ENCODE data around the gene P2RY12. TPM values are rescaled to one million over a fixed set of nuclear protein-coding genes. Genes with fewer than 3 reads are reported as not detected.

Gene P2RY12
- not detected for polyA plus RNA-seq (2013, experiment 1 of 2)
- not detected for polyA plus RNA-seq (2013, experiment 2 of 2)

- Histone ChIP-seq H3K27ac (ENCODE audit: low read depth, low read length, severe bottlenecking) (no peak within 1 kb of the TSS), H3K36me3 (ENCODE audit: control insufficient read depth, insufficient read depth, low read length) (no peaks in the 10 kb centered on the region), H3K9me3 (ENCODE audit: control insufficient read depth, low read length) (no peaks in the 10 kb centered on the region), H3K4me3 (ENCODE audit: extremely low read depth, insufficient read depth, low read length, poor library complexity, severe bottlenecking) (no peak within 1 kb of the TSS), H3K4me1 (ENCODE audit: control insufficient read depth, insufficient read depth, low read length, poor library complexity, severe bottlenecking) (no peaks in the 10 kb centered on the region)
- WGBS, 2 experiments (ENCODE audit: insufficient coverage in 2 of 2): 88 to 94% methylated on average over 3 of the region's 4 CpGs
These were observed at the start of gene P2RY12 for GRCh38 chr3:151384741-151385174. TSS of gene P2RY12 (minus strand) at chr3:151384753. CDS start at chr3:151338845, 45,908 bp downstream.

- H3K4me3 ChIP-seq (ENCODE audit: extremely low read depth, insufficient read depth, low read length, poor library complexity, severe bottlenecking): no peak overlapping the region
- no peaks in the 10 kb centered on the region for H3K4me1 ChIP-seq (ENCODE audit: control insufficient read depth, insufficient read depth, low read length, poor library complexity, severe bottlenecking)
- H3K36me3 ChIP-seq (ENCODE audit: control insufficient read depth, insufficient read depth, low read length): no peaks in the 10 kb centered on the region
- no peak overlapping the region for H3K27ac ChIP-seq (ENCODE audit: low read depth, low read length, severe bottlenecking)
- H3K9me3 ChIP-seq (ENCODE audit: control insufficient read depth, low read length): no peaks in the 10 kb centered on the region
- WGBS, 2 experiments (ENCODE audit: insufficient coverage in 2 of 2): 88 to 91% methylated on average over 2 to 5 of the region's 7 CpGs
These were observed 48.2 kb upstream of the P2RY12 start for GRCh38 chr3:151432616-151433372.

- Histone ChIP-seq H3K27ac (ENCODE audit: low read depth, low read length, severe bottlenecking) (no peak overlapping the region), H3K4me1 (ENCODE audit: control insufficient read depth, insufficient read depth, low read length, poor library complexity, severe bottlenecking) (no peaks in the 10 kb centered on the region), H3K9me3 (ENCODE audit: control insufficient read depth, low read length) (no peaks in the 10 kb centered on the region), H3K4me3 (ENCODE audit: extremely low read depth, insufficient read depth, low read length, poor library complexity, severe bottlenecking) (no peak overlapping the region), H3K36me3 (ENCODE audit: control insufficient read depth, insufficient read depth, low read length) (no peaks in the 10 kb centered on the region)
- 85 to 94% methylated on average over 3 of the region's 3 CpGs for WGBS, 2 experiments (ENCODE audit: insufficient coverage in 2 of 2)
These were observed 47.4 kb upstream of the P2RY12 start for GRCh38 chr3:151431940-151432339.

GRCh38 chr3:151430821-151431484, 46.4 kb upstream of the P2RY12 start:
- H3K4me1 ChIP-seq (ENCODE audit: control insufficient read depth, insufficient read depth, low read length, poor library complexity, severe bottlenecking): no peaks in the 10 kb centered on the region
- WGBS, 2 experiments (ENCODE audit: insufficient coverage in 2 of 2): 93 to 98% methylated on average over 3 to 4 of the region's 5 CpGs
- no peaks in the 10 kb centered on the region for H3K9me3 ChIP-seq (ENCODE audit: control insufficient read depth, low read length)
- no peak overlapping the region for H3K27ac ChIP-seq (ENCODE audit: low read depth, low read length, severe bottlenecking)
- no peaks in the 10 kb centered on the region for H3K36me3 ChIP-seq (ENCODE audit: control insufficient read depth, insufficient read depth, low read length)
- no peak overlapping the region for H3K4me3 ChIP-seq (ENCODE audit: extremely low read depth, insufficient read depth, low read length, poor library complexity, severe bottlenecking)

- no peaks in the 10 kb centered on the region for H3K9me3 ChIP-seq (ENCODE audit: control insufficient read depth, low read length)
- no peaks in the 10 kb centered on the region for H3K36me3 ChIP-seq (ENCODE audit: control insufficient read depth, insufficient read depth, low read length)
- no peak overlapping the region for H3K4me3 ChIP-seq (ENCODE audit: extremely low read depth, insufficient read depth, low read length, poor library complexity, severe bottlenecking)
- peaks cover 11% of the 10 kb centered on the region for H3K4me1 ChIP-seq (ENCODE audit: control insufficient read depth, insufficient read depth, low read length, poor library complexity, severe bottlenecking)
- H3K27ac ChIP-seq (ENCODE audit: low read depth, low read length, severe bottlenecking): no peak overlapping the region
- WGBS, 2 experiments (ENCODE audit: insufficient coverage in 2 of 2): 100% methylated on average over 2 of the region's 2 CpGs; no CpG with 5 or more reads in 1 of the 2 experiments
These were observed 43.8 kb upstream of the P2RY12 start for GRCh38 chr3:151428386-151428785.

GRCh38 chr3:151426341-151426657, 41.7 kb upstream of the P2RY12 start:
- Histone ChIP-seq H3K4me3 (ENCODE audit: extremely low read depth, insufficient read depth, low read length, poor library complexity, severe bottlenecking) (no peak overlapping the region), H3K27ac (ENCODE audit: low read depth, low read length, severe bottlenecking) (no peak overlapping the region), H3K36me3 (ENCODE audit: control insufficient read depth, insufficient read depth, low read length) (peaks cover 2% of the 10 kb centered on the region), H3K4me1 (ENCODE audit: control insufficient read depth, insufficient read depth, low read length, poor library complexity, severe bottlenecking) (peaks cover 11% of the 10 kb centered on the region), H3K9me3 (ENCODE audit: control insufficient read depth, low read length) (no peaks in the 10 kb centered on the region)

- H3K27ac ChIP-seq (ENCODE audit: low read depth, low read length, severe bottlenecking): no peak overlapping the region
- peaks cover 11% of the 10 kb centered on the region for H3K4me1 ChIP-seq (ENCODE audit: control insufficient read depth, insufficient read depth, low read length, poor library complexity, severe bottlenecking)
- H3K36me3 ChIP-seq (ENCODE audit: control insufficient read depth, insufficient read depth, low read length): peaks cover 2% of the 10 kb centered on the region
- no peaks in the 10 kb centered on the region for H3K9me3 ChIP-seq (ENCODE audit: control insufficient read depth, low read length)
- no peak overlapping the region for H3K4me3 ChIP-seq (ENCODE audit: extremely low read depth, insufficient read depth, low read length, poor library complexity, severe bottlenecking)
- 82% methylated on average over 4 of the region's 4 CpGs; no CpG with 5 or more reads in 1 of the 2 experiments for WGBS, 2 experiments (ENCODE audit: insufficient coverage in 2 of 2)
These were observed 41.2 kb upstream of the P2RY12 start for GRCh38 chr3:151425627-151426340.

- Histone ChIP-seq H3K9me3 (ENCODE audit: control insufficient read depth, low read length) (no peaks in the 10 kb centered on the region), H3K4me1 (ENCODE audit: control insufficient read depth, insufficient read depth, low read length, poor library complexity, severe bottlenecking) (peaks cover 11% of the 10 kb centered on the region), H3K27ac (ENCODE audit: low read depth, low read length, severe bottlenecking) (no peak overlapping the region), H3K36me3 (ENCODE audit: control insufficient read depth, insufficient read depth, low read length) (peaks cover 5% of the 10 kb centered on the region), H3K4me3 (ENCODE audit: extremely low read depth, insufficient read depth, low read length, poor library complexity, severe bottlenecking) (no peak overlapping the region)
- 82% methylated on average over 3 of the region's 5 CpGs; no CpG with 5 or more reads in 1 of the 2 experiments for WGBS, 2 experiments (ENCODE audit: insufficient coverage in 2 of 2)
These were observed 38.5 kb upstream of the P2RY12 start for GRCh38 chr3:151423091-151423490.

- no peak overlapping the region for H3K27ac ChIP-seq (ENCODE audit: low read depth, low read length, severe bottlenecking)
- H3K9me3 ChIP-seq (ENCODE audit: control insufficient read depth, low read length): no peaks in the 10 kb centered on the region
- H3K36me3 ChIP-seq (ENCODE audit: control insufficient read depth, insufficient read depth, low read length): peaks cover 5% of the 10 kb centered on the region
- no peak overlapping the region for H3K4me3 ChIP-seq (ENCODE audit: extremely low read depth, insufficient read depth, low read length, poor library complexity, severe bottlenecking)
- peaks cover 11% of the 10 kb centered on the region for H3K4me1 ChIP-seq (ENCODE audit: control insufficient read depth, insufficient read depth, low read length, poor library complexity, severe bottlenecking)
- WGBS, 2 experiments (ENCODE audit: insufficient coverage in 2 of 2): 97 to 100% methylated on average over 1 to 4 of the region's 4 CpGs
These were observed 37.4 kb upstream of the P2RY12 start for GRCh38 chr3:151421938-151422337.

GRCh38 chr3:151419806-151420205, 35.3 kb upstream of the P2RY12 start:
- H3K36me3 ChIP-seq (ENCODE audit: control insufficient read depth, insufficient read depth, low read length): peaks cover 5% of the 10 kb centered on the region
- H3K4me3 ChIP-seq (ENCODE audit: extremely low read depth, insufficient read depth, low read length, poor library complexity, severe bottlenecking): no peak overlapping the region
- 85% methylated on average over 3 of the region's 6 CpGs; no CpG with 5 or more reads in 1 of the 2 experiments for WGBS, 2 experiments (ENCODE audit: insufficient coverage in 2 of 2)
- no peaks in the 10 kb centered on the region for H3K9me3 ChIP-seq (ENCODE audit: control insufficient read depth, low read length)
- peaks cover 3% of the 10 kb centered on the region for H3K4me1 ChIP-seq (ENCODE audit: control insufficient read depth, insufficient read depth, low read length, poor library complexity, severe bottlenecking)
- no peak overlapping the region for H3K27ac ChIP-seq (ENCODE audit: low read depth, low read length, severe bottlenecking)
